ENCODE results near the gene TIMP3. TPM values are rescaled to one million over a fixed set of nuclear protein-coding genes. Genes with fewer than 3 reads are reported as not detected.

Gene TIMP3
- total RNA-seq, 1 experiment from 2014 or later: 0.87 TPM

- Histone ChIP-seq H3T11ph (ENCODE audit: low read length) (no peak overlapping the region), H3K4ac (ENCODE audit: low read depth, low read length) (no peak overlapping the region), H2AFZ (ENCODE audit: low read length) (no peak overlapping the region), H2AK5ac (ENCODE audit: insufficient read length, low read length) (no peak overlapping the region), H2BK120ac (ENCODE audit: low read depth, low read length, poor library complexity, severe bottlenecking) (no peak overlapping the region), H2BK20ac (ENCODE audit: low read depth, low read length, poor library complexity, severe bottlenecking) (no peak overlapping the region), H3K27ac (ENCODE audit: insufficient read length, low read depth, low read length) (no peak overlapping the region), H3K56ac (ENCODE audit: insufficient read length, low read depth, low read length) (no peak overlapping the region), H3K4me1 (ENCODE audit: insufficient read depth, low read length) (no peaks in the 10 kb centered on the region; the same call in 1 of the 2 replicates), H2BK5ac (ENCODE audit: insufficient read length, low read length) (no peak overlapping the region), H3K9me3 (ENCODE audit: control insufficient read depth, low read depth, low read length) (no peaks in the 10 kb centered on the region), H3K79me2 (ENCODE audit: insufficient read depth, low read length) (no peaks in the 10 kb centered on the region), H3K79me1 (ENCODE audit: insufficient read depth, low read depth, low read length, poor library complexity, severe bottlenecking) (no peaks in the 10 kb centered on the region), H4K5ac (ENCODE audit: insufficient read length, low read depth, low read length) (no peak overlapping the region), H3K4me2 (ENCODE audit: insufficient read depth, insufficient read length, low read length) (no peak overlapping the region), H3K18ac (ENCODE audit: insufficient read length, low read depth, low read length) (no peak overlapping the region), H3K14ac (ENCODE audit: insufficient read depth, low read length) (no peak overlapping the region), H4K91ac (ENCODE audit: insufficient read length, low read depth, low read length) (no peak overlapping the region), H3K23ac (ENCODE audit: insufficient read length, low read depth, low read length) (no peak overlapping the region), H3K23me2 (ENCODE audit: insufficient read length, low read depth, low read length, poor library complexity, severe bottlenecking) (no peaks in the 10 kb centered on the region), H4K8ac (replicated peaks; ENCODE audit: insufficient read length, low read depth, low read length) (no peak overlapping the region), H4K20me1 (ENCODE audit: control insufficient read depth, insufficient read depth, insufficient read length) (peaks cover 2% of the 10 kb centered on the region), H2BK12ac (ENCODE audit: insufficient read length, low read depth, low read length) (no peak overlapping the region), H3K9ac (ENCODE audit: extremely low read depth, insufficient read length, low read length) (no peak overlapping the region), H2BK15ac (ENCODE audit: low read depth, low read length) (no peak overlapping the region), H3K27me3 (ENCODE audit: insufficient read depth, low read length) (no peaks in the 10 kb centered on the region)
- Mint-ChIP-seq H3K27me3 (ENCODE audit: low read depth) (peaks cover 2% of the 10 kb centered on the region; the same call in 1 of the 2 replicates), H3K4me1 (peaks cover 26 to 31% of the 10 kb centered on the region in 2 experiments), H3K36me3 (ENCODE audit: insufficient read depth in 1 of 3, low read depth in 3 of 3) (peaks cover 0 to 11% (median 1%) of the 10 kb centered on the region in 3 experiments; a peak in 3 of 7 replicates), H3K4me3 (no peak overlapping the region; a peak in 1 of 5 replicates), H3K27ac (peak overlapping the region; percentile 24 to 86 (median 78); a peak in 4 of 7 replicates), H3K9me3 (no peaks in the 10 kb centered on the region)
- WGBS (ENCODE audit: extremely low coverage, insufficient read length, low lambda C conversion rate): no CpG with 5 or more reads among the region's 2 CpGs
- DNase-seq: no peak
- TF ChIP-seq, protein P1, sequence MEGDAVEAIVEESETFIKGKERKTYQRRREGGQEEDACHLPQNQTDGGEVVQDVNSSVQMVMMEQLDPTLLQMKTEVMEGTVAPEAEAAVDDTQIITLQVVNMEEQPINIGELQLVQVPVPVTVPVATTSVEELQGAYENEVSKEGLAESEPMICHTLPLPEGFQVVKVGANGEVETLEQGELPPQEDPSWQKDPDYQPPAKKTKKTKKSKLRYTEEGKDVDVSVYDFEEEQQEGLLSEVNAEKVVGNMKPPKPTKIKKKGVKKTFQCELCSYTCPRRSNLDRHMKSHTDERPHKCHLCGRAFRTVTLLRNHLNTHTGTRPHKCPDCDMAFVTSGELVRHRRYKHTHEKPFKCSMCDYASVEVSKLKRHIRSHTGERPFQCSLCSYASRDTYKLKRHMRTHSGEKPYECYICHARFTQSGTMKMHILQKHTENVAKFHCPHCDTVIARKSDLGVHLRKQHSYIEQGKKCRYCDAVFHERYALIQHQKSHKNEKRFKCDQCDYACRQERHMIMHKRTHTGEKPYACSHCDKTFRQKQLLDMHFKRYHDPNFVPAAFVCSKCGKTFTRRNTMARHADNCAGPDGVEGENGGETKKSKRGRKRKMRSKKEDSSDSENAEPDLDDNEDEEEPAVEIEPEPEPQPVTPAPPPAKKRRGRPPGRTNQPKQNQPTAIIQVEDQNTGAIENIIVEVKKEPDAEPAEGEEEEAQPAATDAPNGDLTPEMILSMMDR (conservative IDR thresholded peaks at IDR 0.05): no peak
Observed at GRCh38 chr22:32830957-32831356, 29.5 kb downstream of the TIMP3 start.
